IPS-NIHi7 (cell line): Measurements from ENCODE around the gene TNRC6B.
"Not testable (repeated sequence)": the region's sequence is repeated elsewhere in the genome, so short reads cannot be mapped to it uniquely, and the experiment has no call there.

ENCODE experiments used
- DNase-seq: peaks from one replicate; pipeline ENCODE4 v3.0.0; 2012; ENCODE audit warnings: mixed read lengths; ENCODE audit errors: extremely low spot score

TNRC6B gene

GRCh38 chr22:40181323-40181722 lies 3.6 kb downstream of the TNRC6B start:
- DNase-seq, result no peak

- DNase-seq, result no peak
These were observed 4.6 kb downstream of the TNRC6B start for GRCh38 chr22:40182231-40182835.

DNA sequence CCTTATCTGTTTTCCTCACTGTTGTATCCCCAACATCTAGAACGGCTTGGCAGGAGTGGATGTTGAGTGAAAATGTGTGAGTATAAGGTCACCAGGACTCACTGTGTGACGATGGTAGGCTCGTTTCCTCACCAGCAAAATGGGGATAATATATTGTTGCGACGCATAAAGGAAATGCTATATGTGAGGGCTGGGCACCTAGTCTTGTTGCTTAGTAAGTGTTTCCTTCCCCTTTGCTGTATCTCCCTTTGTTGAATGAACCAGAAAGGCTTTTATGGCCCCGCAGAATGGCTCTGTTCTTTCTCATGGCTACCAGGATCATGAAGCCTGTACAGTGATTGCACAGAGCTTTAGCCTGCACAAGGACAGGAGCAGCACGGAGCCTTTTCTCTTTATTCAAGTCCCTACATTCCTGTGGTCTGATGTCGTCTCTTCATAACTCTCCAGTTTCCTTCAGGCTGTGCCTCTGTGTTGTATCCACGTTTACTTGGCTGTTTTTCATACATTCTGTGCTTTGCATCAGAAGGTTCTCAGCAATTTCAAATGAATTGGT lies 5.4 kb downstream of the TNRC6B start:
- no peak for DNase-seq

DNA sequence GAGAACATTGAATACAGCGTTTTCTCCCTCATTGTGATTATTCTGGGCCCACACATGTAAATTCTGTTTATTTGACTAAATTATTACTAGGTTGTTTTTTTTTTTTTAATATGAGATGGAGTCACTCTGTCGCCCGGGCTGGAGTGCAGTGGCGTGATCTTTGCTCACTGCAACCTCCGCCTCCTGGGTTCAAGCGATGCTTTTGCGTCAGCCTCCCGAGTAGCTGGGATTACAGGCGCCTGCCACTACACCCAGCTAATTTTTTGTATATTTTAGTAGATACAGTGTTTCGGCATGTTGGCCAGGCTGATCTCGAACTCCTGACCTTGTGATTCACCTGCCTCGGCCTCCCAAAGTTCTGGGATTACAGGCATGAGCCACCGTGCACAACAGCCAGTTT lies 5.9 kb downstream of the TNRC6B start:
- DNase-seq, result not testable (repeated sequence)

DNA sequence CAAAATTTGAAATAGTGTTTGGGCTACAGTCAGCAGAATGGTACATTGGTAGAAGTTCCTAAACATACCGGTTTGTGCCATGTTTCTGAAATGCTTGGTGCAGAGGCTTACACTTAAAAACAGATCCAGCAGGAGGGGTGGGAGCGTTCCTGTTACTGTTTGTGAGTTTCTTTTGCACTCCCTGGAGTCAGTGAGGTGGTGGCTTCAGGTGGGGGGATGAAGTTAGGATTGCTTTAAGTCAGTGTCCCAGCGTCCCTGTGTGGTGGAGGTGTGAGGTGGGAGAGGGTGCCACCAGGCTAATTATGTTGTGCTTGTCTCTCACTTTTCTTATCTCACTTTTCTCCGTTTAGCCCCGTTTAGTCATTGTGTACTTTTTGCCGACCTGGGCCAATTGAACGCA lies 9.7 kb downstream of the TNRC6B start:
- DNase-seq, result peak; percentile 48

- DNase-seq, result no peak
These were observed 12.3 kb downstream of the TNRC6B start for GRCh38 chr22:40189997-40190396.

GRCh38 chr22:40190501-40190900 lies 12.8 kb downstream of the TNRC6B start:
- no peak for DNase-seq

DNA sequence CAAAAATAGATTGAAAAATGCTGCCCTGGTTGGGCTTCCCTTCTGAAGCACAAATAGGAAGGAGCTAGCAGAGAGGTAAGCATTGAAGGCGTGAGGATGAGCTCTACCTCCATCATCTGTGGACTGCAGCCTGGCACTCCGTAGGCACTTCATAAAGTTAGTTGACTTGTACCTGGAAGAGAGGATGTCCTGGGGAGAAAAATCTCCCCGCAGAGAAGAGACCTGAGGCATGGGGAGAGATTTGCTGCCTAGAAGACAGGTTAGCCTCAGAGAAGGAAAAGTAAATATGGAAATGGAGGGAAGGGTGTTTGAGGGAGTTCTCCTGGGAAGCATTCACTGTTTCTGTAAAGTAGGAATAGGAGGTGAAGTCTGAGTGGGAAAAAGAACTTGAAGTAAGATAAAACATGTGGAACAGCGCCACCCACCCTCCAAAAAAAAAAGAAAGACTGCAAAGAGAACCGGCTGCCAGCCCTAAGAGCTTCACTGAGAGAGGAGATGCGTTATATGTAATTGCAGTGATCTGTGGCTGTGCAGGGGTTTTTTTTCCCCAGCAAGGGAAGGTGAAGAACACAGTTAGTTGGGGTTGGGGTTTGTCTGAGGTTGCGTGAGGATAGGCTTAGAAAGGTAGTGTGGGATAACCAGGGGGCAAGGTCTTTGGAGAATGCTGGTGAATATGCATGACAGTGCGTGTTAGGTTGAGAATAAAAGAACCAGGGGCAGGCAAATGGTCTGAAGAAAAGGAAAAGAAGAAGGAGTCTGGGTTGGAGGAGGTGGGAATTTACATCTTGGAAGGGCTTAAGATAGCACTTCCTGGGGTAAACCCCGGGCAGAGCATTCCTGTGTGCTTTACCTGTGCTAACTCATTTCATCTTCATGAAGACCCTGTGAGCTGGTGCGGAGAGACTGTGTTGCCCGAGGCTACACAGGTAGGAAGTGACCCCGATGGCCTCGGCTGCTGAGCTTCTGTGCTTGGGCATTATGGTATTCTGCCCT lies 16.0 kb downstream of the TNRC6B start:
- DNase-seq, result peak; percentile 49

DNA sequence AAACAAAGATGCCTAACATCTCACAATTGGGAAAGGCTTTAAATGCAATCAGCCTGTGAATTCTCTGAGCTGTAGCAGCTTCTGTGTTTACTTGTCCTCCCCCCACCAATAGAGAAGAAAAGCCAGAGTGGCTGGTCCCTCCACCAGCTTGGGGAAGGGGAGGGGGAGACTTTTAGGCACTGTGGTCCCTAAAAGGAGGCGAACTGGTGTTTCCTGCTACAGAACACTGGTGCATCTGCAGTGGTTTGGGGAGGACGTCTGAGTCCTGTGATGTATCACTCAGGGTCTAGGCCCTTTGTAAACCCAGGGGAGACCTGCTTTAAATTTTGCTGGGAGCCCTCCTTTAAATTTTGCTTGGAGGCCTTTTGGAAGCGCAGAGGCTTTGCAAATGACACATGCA lies 16.9 kb downstream of the TNRC6B start:
- no peak for DNase-seq

GRCh38 chr22:40196628-40197360 lies 19.1 kb downstream of the TNRC6B start:
- DNase-seq, result no peak

GRCh38 chr22:40197421-40197820 lies 19.7 kb downstream of the TNRC6B start:
- DNase-seq, result not testable (repeated sequence)

DNA sequence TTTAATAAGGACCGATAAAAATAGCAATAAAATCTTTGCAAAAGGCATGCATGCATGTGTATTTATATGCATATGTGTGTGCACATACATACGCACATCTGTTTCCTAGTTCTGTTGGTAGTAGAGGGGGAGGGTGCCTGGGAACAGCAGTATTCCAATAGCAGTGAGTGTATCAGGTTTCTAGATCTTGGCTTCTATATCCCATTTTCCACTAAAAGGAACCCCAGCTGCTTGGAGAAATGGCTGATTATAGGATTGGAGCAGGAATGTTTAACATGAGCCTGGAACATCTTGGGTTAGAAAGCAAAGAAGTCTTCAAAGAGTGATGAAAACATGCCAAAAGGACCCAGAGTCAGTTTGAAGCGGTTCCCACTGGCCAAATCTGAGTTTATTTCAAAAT lies 21.0 kb downstream of the TNRC6B start:
- DNase-seq, result no peak

- no peak for DNase-seq
These were observed 21.5 kb downstream of the TNRC6B start for GRCh38 chr22:40199223-40199622.

GRCh38 chr22:40199852-40200251 lies 22.1 kb downstream of the TNRC6B start:
- DNase-seq, result no peak

- DNase-seq, result no peak
These were observed 23.2 kb downstream of the TNRC6B start for GRCh38 chr22:40200795-40201530.

DNA sequence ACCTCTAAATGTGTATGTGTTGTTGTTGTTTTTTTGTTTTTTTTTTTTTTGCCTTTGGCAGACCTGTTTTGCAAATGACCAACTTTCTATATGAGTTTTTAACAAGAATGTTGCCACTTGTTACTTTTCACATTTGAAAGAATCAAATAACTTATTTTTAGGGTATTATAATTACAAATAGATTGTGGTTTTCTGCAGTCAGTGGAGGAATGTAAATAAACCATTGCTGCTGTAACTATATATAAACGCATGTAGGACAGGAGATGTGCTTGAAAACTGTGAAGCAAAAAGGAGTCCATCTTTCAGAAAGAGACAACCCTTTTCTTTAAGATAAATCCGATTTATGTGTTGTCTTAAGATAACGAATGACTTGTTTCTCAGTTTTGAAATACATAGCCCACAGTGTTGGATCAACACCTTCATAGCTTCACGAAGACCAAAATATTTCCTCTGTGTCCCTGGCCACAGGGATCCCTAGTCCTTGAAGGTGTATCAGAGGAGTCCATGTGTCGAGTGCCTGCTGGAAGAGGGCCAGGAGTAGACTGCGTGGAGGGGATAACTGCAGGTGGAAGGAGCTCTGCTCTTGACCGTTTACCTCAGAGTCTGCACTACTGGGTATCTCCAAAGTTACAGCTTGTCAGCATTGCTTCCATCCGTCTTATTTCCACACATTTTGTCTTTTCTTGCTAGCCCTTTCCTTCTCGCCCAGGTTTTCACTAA lies 24.7 kb downstream of the TNRC6B start:
- DNase-seq, result no peak

GRCh38 chr22:40203572-40203971 lies 25.8 kb downstream of the TNRC6B start:
- no peak for DNase-seq

- no peak for DNase-seq
These were observed 26.8 kb downstream of the TNRC6B start for GRCh38 chr22:40204321-40205116.

GRCh38 chr22:40206561-40206960 lies 28.8 kb downstream of the TNRC6B start:
- DNase-seq, result no peak

DNA sequence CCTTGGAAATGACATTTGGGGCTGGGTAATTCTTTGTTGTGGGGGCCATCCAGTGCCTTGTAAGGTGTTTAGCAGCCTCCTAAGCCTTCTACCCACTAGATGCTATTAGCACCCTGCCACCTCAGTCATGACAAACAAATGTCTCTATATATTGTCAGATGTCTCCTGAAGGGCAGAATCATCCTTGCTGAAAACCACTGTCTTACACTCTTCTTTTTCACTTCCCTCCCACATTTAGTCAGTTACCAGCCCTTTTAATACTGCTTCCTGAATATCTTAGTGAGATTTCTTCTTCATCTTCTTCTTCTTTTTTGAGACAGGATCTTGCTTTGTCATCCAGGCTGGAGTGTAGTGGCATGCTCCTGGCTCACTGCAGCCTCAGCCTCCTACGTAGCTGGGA lies 33.1 kb downstream of the TNRC6B start:
- DNase-seq, result no peak
